GM23338 (cell line): Measurements from ENCODE around the gene GRAMD1A. TPM values are rescaled to one million over a fixed set of nuclear protein-coding genes. Genes with fewer than 3 reads are reported as not detected.

ENCODE experiments used
- ATAC-seq: fragments of 200-7000 bp; cut with Tn5 transposase; 3 replicates; pipeline ENCODE4 v1.9.1; 2020
- DNase-seq: peaks from one replicate; pipeline ENCODE4 v3.0.0-alpha.2; 2015; ENCODE audit warnings: low spot score
- H2AFZ ChIP-seq: fragments of 200-600 bp; sonication (generic); 2 replicates; pipeline ENCODE4 v1.8.0; 2016; ENCODE audit warnings: antibody characterized with exemption, mild to moderate bottlenecking, moderate library complexity
- H3F3A ChIP-seq: fragments of 200-600 bp; sonication (generic); replicated peaks from 2 replicates; pipeline ENCODE4 v1.8.0; 2017; ENCODE audit warnings: antibody characterized with exemption, mixed run types, low read depth
- H3K27ac ChIP-seq: fragments of 200-600 bp; sonication (generic); 2 replicates; pipeline ENCODE4 v1.6.1; 2016; ENCODE audit warnings: low read depth
- H3K27me3 ChIP-seq: fragments of 200-600 bp; sonication (generic); 2 replicates; pipeline ENCODE4 v1.8.0; 2016; ENCODE audit warnings: mild to moderate bottlenecking, mixed run types, moderate library complexity; ENCODE audit not compliant: insufficient read depth
- H3K36me3 ChIP-seq: fragments of 200-600 bp; sonication (generic); 2 replicates; pipeline ENCODE4 v1.8.0; 2016; ENCODE audit warnings: mild to moderate bottlenecking; ENCODE audit not compliant: insufficient read depth
- H3K4me1 ChIP-seq: fragments of 200-600 bp; sonication (generic); 2 replicates; pipeline ENCODE4 v1.8.0; 2016; ENCODE audit warnings: mild to moderate bottlenecking, moderate library complexity; ENCODE audit not compliant: insufficient read depth
- H3K4me2 ChIP-seq: fragments of 200-600 bp; sonication (generic); 2 replicates; pipeline ENCODE4 v1.7.1; 2017; ENCODE audit warnings: mixed run types
- H3K4me3 ChIP-seq: fragments of 200-600 bp; sonication (generic); 2 replicates; pipeline ENCODE4 v1.6.1; 2016; ENCODE audit warnings: mixed run types
- H3K79me2 ChIP-seq: fragments of 200-600 bp; sonication (generic); replicated peaks from 2 replicates; pipeline ENCODE4 v1.8.0; 2017; ENCODE audit warnings: mild to moderate bottlenecking; ENCODE audit not compliant: insufficient read depth
- H3K9me2 ChIP-seq: fragments of 200-600 bp; sonication (generic); 2 replicates; pipeline ENCODE4 v1.8.0; 2017; ENCODE audit not compliant: insufficient read depth
- H4K20me1 ChIP-seq: fragments of 200-600 bp; sonication (generic); replicated peaks from 2 replicates; pipeline ENCODE4 v1.8.0; 2017; ENCODE audit warnings: mild to moderate bottlenecking; ENCODE audit not compliant: insufficient read depth
- H3K27ac Mint-ChIP-seq: 2 replicates; pipeline ENCODE4 v1.8.0; 2020; ENCODE audit warnings: inconsistent platforms, mild to moderate bottlenecking, moderate library complexity, mixed read lengths
- H3K27me3 Mint-ChIP-seq: 3 replicates; pipeline ENCODE4 v1.8.0; 2022; ENCODE audit warnings: low read depth, mild to moderate bottlenecking, moderate library complexity, mixed read lengths, inconsistent platforms; ENCODE audit not compliant: insufficient read depth, poor library complexity
- H3K36me3 Mint-ChIP-seq: 3 replicates; pipeline ENCODE4 v1.8.0; 2021; ENCODE audit warnings: low read depth, mild to moderate bottlenecking, inconsistent platforms, moderate library complexity, mixed read lengths
- H3K4me1 Mint-ChIP-seq: 3 replicates; pipeline ENCODE4 v1.8.0; 2020; ENCODE audit warnings: mild to moderate bottlenecking, inconsistent platforms, mixed read lengths
- H3K4me3 Mint-ChIP-seq: 3 replicates; pipeline ENCODE4 v1.8.0; 2021; ENCODE audit warnings: moderate library complexity, mild to moderate bottlenecking, inconsistent platforms, mixed read lengths
- H3K9me3 Mint-ChIP-seq: 3 replicates; pipeline ENCODE4 v1.8.0; 2020; ENCODE audit warnings: moderate library complexity, mild to moderate bottlenecking, inconsistent platforms, mixed read lengths
- CREB1 ChIP-seq: fragments of 250-450 bp; sonication (Bioruptor Pico); IDR thresholded peaks from 2 replicates; pipeline ENCODE4 v1.5.0; 2020; ENCODE audit warnings: low read depth, mild to moderate bottlenecking, moderate library complexity
- CTCF ChIP-seq, 2 experiments: fragments of 200-600 bp in 1 of 2; sonication (generic) in 1 of 2; conservative IDR thresholded peaks; 2 replicates each; pipeline versions ENCODE4 v1.5.1 to v1.6.1; 2016 to 2017; ENCODE audit warnings: antibody characterized with exemption in 2 of 2, low read depth in 2 of 2, mild to moderate bottlenecking in 2 of 2, moderate library complexity in 1 of 2
- ETS1 ChIP-seq: IDR thresholded peaks from 2 replicates; pipeline ENCODE4 v1.6.1; 2016; ENCODE audit warnings: antibody characterized with exemption
- EZH2 ChIP-seq: fragments of 200-600 bp; sonication (generic); IDR thresholded peaks from one replicate; pipeline ENCODE4 v1.8.0; 2017; ENCODE audit warnings: antibody characterized with exemption, mild to moderate bottlenecking, low read depth; ENCODE audit not compliant: unreplicated experiment
- EZH2phosphoT487 ChIP-seq: fragments of 200-600 bp; sonication (generic); IDR thresholded peaks from one replicate; pipeline ENCODE4 v1.8.1; 2018; ENCODE audit warnings: antibody characterized with exemption; ENCODE audit not compliant: unreplicated experiment
- JUNB ChIP-seq: IDR thresholded peaks from one replicate; pipeline ENCODE4 v1.6.1; 2016; ENCODE audit warnings: antibody characterized with exemption; ENCODE audit not compliant: unreplicated experiment
- NANOG ChIP-seq: IDR thresholded peaks from 2 replicates; pipeline ENCODE4 v1.6.1; 2016; ENCODE audit warnings: antibody characterized with exemption, borderline replicate concordance
- POLR2AphosphoS5 ChIP-seq: IDR thresholded peaks from 2 replicates; pipeline ENCODE4 v1.6.1; 2016; ENCODE audit warnings: antibody characterized with exemption, low read depth
- REST ChIP-seq: IDR thresholded peaks from one replicate; pipeline ENCODE4 v1.6.1; 2018; ENCODE audit warnings: antibody characterized with exemption; ENCODE audit not compliant: unreplicated experiment
- STAT1 ChIP-seq: IDR thresholded peaks from one replicate; pipeline ENCODE4 v1.6.1; 2016; ENCODE audit warnings: antibody characterized with exemption; ENCODE audit not compliant: unreplicated experiment
- ZNF114 ChIP-seq: fragments of 250-450 bp; sonication (Bioruptor Pico); IDR thresholded peaks from 2 replicates; pipeline ENCODE4 v1.5.0; 2020; ENCODE audit warnings: mild to moderate bottlenecking, moderate library complexity
- ZNF331 ChIP-seq: fragments of 250-450 bp; sonication (Bioruptor Pico); IDR thresholded peaks from 2 replicates; pipeline ENCODE4 v1.5.0; 2020; ENCODE audit warnings: low read depth, mild to moderate bottlenecking, moderate library complexity
- ZNF462 ChIP-seq: fragments of 250-450 bp; sonication (Bioruptor Pico); IDR thresholded peaks from 2 replicates; pipeline ENCODE4 v1.5.0; 2020; ENCODE audit warnings: mild to moderate bottlenecking, moderate library complexity
- polyA plus RNA-seq: library from polyadenylated mRNA; unstranded; fragments of >200 nt; fragmentation: Nextera tagmentation; extraction: Ambion mirVana; gene quantifications from 2 replicates; pipeline ENCODE4 v1.2.1, GENCODE V29; 2016
- total RNA-seq: library from RNA; depleted of rRNA; stranded (reverse); fragments of >200 nt; shearing (Covaris generic); gene quantifications from 2 replicates; pipeline ENCODE4 v1.2.3, GENCODE V29; 2014

Gene GRAMD1A
- total and polyA plus RNA-seq, 2 experiments from 2014 or later: 122 to 174 TPM

GRCh38 chr19:34984287-34984686 is 15.8 kb upstream of the GRAMD1A start:
- Histone ChIP-seq H3K79me2 (no peaks in the 10 kb centered on the region), H3K27me3 (no peaks in the 10 kb centered on the region), H3K4me1 (peaks cover 11% of the 10 kb centered on the region), H3K4me2 (no peak overlapping the region), H3K9me2 (no peaks in the 10 kb centered on the region), H2AFZ (no peak overlapping the region), H3K36me3 (0 out of 2 replicates have a peak, but pooled peaks cover 3% of the 10 kb centered on the region), H3F3A (no peaks in the 10 kb centered on the region), H4K20me1 (no peaks in the 10 kb centered on the region), H3K27ac (no peak overlapping the region), H3K4me3 (no peak overlapping the region)
- Mint-ChIP-seq H3K9me3 (peaks cover 12% of the 10 kb centered on the region; the same call in 2 of the 3 replicates), H3K27me3 (peaks cover 2% of the 10 kb centered on the region), H3K4me1 (peaks cover 14% of the 10 kb centered on the region), H3K36me3 (peaks cover 7% of the 10 kb centered on the region), H3K27ac (no peak overlapping the region), H3K4me3 (no peak overlapping the region)
- TF ChIP-seq ZNF114 (CRISPR knock-in tag): no peak
- TF ChIP-seq JUNB: no peak
- no peak for TF ChIP-seq EZH2phosphoT487
- TF ChIP-seq EZH2: no peak
- TF ChIP-seq POLR2AphosphoS5: no peak
- TF ChIP-seq CREB1: no peak
- TF ChIP-seq NANOG: no peak
- no peak for TF ChIP-seq REST
- TF ChIP-seq STAT1: no peak
- TF ChIP-seq CTCF (conservative IDR thresholded peaks at IDR 0.05; ENCODE audit: low read depth in 2 of 2): no peak
- no peak for TF ChIP-seq ZNF462 (CRISPR knock-in tag)
- TF ChIP-seq ETS1: no peak
- no peak for TF ChIP-seq ZNF331 (CRISPR knock-in tag)
- no peak for DNase-seq
- ATAC-seq: no peak
